ENCODE measurements around the gene GNB3.
A peak's percentile ranks its signal among the peaks of the same experiment; 100 is the strongest.

Gene GNB3

DNA sequence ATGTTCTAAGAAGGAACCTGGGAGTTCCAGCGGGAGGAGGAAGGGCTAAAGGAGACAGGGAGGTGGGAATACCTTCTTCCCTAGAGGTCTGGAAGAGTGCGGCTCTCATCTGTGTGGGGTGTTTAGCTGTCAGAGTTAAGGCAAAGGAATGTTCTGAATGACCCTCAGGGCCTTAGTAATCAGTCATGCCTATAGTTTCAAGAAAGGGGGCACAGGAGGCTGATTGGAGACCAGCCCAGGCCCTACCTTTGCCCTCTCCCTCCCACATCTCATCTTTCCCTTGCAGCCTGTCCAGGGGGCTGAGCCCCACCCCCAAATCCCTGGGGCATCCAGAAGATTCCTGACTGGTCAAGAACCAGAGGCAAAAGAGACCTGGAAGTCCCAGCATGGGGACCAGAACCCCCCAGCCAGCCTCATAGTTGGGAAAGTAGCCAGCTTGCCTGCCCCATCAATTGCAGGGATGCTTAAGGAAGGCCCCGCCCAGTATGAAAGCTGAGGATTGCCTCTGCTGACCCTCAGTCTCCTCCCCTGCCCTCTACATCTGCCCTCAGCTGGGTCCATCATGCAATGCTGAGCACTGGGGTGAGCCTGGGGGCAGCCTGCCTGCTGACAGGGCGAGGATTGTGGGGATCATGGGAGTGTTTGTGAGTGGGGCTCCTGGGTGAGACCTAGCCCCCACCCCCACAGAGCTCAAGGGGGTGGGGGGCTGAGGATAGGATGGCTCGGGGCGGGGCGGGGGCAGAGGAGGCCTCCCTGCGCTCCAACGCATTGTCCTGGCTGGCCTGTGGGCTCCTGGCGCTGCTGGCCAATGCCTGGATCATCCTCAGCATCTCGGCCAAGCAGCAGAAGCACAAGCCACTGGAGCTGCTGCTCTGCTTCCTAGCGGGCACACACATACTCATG, 17.3 kb upstream of the GNB3 start:
- DNase-seq (ENCODE audit: low read depth): no peak
- no peak overlapping the region for H3K4me3 ChIP-seq (ENCODE audit: low read length)
- TF ChIP-seq, protein P1, sequence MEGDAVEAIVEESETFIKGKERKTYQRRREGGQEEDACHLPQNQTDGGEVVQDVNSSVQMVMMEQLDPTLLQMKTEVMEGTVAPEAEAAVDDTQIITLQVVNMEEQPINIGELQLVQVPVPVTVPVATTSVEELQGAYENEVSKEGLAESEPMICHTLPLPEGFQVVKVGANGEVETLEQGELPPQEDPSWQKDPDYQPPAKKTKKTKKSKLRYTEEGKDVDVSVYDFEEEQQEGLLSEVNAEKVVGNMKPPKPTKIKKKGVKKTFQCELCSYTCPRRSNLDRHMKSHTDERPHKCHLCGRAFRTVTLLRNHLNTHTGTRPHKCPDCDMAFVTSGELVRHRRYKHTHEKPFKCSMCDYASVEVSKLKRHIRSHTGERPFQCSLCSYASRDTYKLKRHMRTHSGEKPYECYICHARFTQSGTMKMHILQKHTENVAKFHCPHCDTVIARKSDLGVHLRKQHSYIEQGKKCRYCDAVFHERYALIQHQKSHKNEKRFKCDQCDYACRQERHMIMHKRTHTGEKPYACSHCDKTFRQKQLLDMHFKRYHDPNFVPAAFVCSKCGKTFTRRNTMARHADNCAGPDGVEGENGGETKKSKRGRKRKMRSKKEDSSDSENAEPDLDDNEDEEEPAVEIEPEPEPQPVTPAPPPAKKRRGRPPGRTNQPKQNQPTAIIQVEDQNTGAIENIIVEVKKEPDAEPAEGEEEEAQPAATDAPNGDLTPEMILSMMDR (conservative IDR thresholded peaks at IDR 0.05; ENCODE audit: low read depth, low read length): no peak

DNA sequence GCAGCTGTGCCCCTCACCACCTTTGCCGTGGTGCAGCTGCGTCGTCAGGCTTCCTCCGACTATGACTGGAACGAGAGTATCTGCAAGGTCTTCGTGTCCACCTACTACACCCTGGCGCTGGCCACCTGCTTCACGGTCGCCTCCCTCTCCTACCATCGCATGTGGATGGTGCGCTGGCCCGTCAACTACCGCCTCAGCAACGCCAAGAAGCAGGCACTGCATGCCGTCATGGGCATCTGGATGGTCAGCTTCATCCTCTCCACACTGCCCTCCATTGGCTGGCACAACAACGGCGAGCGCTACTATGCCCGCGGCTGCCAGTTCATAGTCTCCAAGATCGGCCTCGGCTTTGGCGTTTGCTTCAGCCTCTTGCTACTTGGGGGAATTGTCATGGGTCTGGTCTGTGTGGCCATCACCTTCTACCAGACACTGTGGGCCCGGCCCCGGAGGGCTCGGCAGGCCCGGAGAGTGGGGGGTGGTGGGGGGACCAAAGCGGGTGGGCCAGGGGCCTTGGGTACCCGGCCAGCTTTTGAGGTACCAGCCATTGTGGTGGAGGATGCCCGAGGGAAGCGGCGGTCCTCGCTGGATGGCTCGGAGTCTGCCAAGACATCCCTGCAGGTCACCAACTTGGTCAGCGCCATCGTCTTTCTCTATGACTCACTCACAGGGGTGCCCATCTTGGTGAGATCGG, 16.5 kb upstream of the GNB3 start:
- DNase-seq (ENCODE audit: low read depth): no peak
- TF ChIP-seq, protein P1 (conservative IDR thresholded peaks at IDR 0.05; ENCODE audit: low read depth, low read length): no peak
- no peak overlapping the region for H3K4me3 ChIP-seq (ENCODE audit: low read length)

DNA sequence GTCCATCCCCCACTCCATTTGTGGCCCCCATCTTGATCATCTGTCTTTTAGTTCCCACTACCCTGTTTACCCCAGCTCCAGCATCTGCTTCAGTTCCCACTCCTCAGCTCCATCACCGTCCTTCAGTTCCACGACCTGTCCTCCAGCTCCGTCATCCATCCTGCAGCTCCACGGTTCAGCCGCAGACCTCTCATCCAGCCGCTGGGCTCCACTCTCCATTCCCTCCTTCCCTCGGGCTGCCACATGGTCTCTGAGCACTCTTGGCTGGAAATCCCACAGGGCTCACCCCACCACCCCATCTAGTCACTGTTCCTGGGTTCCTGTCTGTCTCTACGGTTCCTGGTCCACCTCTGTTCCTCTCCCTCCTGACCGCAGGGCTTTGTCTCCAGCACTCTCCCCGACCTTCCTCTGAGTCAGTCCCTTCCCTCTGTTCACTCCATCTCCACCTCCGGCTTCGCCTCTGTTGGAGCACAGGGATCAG, 15.8 kb upstream of the GNB3 start:
- TF ChIP-seq, protein P1 (conservative IDR thresholded peaks at IDR 0.05; ENCODE audit: low read depth, low read length): no peak
- no peak overlapping the region for H3K4me3 ChIP-seq (ENCODE audit: low read length)
- no peak for DNase-seq (ENCODE audit: low read depth)

DNA sequence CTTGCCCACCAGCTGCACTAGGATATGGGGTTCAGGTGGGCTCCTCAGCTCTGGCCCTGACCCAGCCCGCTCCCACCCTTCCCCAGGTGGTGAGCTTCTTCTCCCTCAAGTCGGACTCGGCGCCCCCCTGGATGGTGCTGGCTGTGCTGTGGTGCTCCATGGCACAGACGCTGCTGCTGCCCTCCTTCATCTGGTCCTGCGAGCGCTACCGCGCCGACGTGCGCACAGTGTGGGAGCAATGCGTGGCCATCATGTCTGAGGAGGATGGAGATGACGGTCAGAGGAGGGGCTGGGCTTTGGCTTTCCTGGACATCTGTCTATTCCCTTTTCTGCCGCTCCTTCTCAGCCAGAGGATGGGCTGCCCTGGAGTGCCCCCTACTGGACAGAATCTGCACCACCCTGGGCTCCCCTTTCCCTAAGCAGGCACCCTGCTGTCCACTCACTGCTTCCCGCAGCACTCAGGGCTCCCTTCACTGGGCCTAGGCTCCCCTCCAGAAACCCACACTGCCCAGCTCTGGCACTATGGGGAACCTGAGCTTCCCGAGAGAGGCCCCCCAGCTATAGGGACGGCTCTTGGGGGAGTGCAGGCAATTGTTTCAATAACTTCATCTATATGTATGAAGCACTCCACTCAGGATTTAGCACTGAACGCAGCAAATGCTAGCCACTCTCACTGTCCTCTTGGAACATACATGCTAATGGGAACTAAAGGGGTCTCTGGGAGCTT, 15.2 kb upstream of the GNB3 start:
- TF ChIP-seq, protein P1 (conservative IDR thresholded peaks at IDR 0.05; ENCODE audit: low read depth, low read length): peak; percentile 92
- H3K4me3 ChIP-seq (ENCODE audit: low read length): no peak overlapping the region

DNA sequence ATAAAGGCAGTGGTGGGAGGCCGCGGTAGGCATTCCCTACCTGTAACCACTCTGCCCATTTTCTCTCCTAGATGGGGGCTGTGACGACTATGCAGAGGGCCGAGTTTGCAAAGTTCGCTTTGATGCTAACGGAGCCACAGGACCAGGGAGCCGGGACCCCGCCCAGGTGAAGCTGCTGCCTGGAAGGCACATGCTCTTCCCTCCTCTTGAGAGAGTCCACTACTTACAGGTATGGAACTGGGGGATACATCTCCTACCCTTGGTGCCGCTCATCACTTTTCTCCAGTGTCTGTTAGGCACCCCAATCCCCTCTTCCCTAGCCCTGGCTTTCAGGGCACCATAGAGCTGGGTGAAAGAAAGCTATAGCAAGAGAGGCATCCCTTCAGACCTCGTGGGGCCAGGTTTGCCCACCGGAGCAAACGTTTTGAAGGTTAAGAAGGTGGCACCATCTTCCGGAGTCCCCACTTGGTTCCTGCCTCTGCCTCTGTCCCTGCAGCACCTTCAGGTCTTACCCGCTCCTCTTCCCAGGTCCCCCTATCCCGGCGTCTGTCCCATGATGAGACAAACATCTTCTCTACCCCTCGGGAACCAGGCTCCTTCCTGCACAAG, 14.5 kb upstream of the GNB3 start:
- no peak overlapping the region for H3K4me3 ChIP-seq (ENCODE audit: low read length)

More for the DNA sequence above, 15.2 kb upstream of the GNB3 start:
- DNase-seq (ENCODE audit: low read depth): no peak

More for the DNA sequence above, 14.5 kb upstream of the GNB3 start:
- TF ChIP-seq, protein P1 (conservative IDR thresholded peaks at IDR 0.05; ENCODE audit: low read depth, low read length): no peak
- DNase-seq (ENCODE audit: low read depth): no peak

All from retinal pigment epithelial cell (primary cell).